ENCODE measurements around the gene ADGRB3. TPM values are rescaled to one million over a fixed set of nuclear protein-coding genes. Genes with fewer than 3 reads are reported as not detected.

The ADGRB3 gene
- polyA plus RNA-seq, 1 of the 3 experiments (the other 2 are of a cell fraction), result 0.12 TPM

DNA sequence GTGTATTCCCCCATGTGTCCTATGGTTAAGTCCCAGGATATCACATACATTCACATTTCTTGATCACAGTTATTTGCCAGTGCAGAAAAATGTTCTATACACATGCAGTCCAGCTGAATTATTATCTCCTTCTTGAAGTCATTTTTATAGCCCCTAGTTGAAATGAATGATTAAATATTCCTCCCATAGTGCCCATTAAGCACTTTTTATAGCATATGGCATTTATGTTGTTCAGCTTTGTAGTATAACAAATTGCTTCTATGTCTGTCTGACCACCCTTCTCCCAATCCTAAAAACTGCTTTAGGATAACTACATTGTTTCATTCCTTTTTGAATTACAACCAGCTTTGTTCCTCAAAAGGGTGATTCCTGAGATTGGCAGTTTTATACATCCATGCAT lies 123.5 kb downstream of the ADGRB3 start:
- no peaks in the 10 kb centered on the region for H3K27me3 ChIP-seq (ENCODE audit: insufficient read depth)
- H3K9ac ChIP-seq, result no peak overlapping the region
- CTCF ChIA-PET, result interaction anchor here (0.8 to 1.4 kb wide), 4 partner anchors 19 to 121 kb away, joined by 3 to 4 read pairs (median 4); no protein-coding TSS in a partner anchor
- TF ChIP-seq FOSL2 (IDR thresholded peaks at IDR 0.05; ENCODE audit: borderline replicate concordance, low read depth), result no peak
- TF ChIP-seq RFX5 (IDR thresholded peaks at IDR 0.05; ENCODE audit: low read length), result no peak
- TF ChIP-seq, protein P1, sequence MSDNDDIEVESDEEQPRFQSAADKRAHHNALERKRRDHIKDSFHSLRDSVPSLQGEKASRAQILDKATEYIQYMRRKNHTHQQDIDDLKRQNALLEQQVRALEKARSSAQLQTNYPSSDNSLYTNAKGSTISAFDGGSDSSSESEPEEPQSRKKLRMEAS (IDR thresholded peaks at IDR 0.05; ENCODE audit: low read depth), result no peak
- TF ChIP-seq POLR2AphosphoS5 (IDR thresholded peaks at IDR 0.05; ENCODE audit: low read depth, low read length), result no peak
- TF ChIP-seq RCOR1 (IDR thresholded peaks at IDR 0.05; ENCODE audit: low read length), result no peak
- no peak for TF ChIP-seq RXRA (IDR thresholded peaks at IDR 0.05; ENCODE audit: borderline replicate concordance, low read depth)
- TF ChIP-seq TEAD4 (IDR thresholded peaks at IDR 0.05; ENCODE audit: borderline replicate concordance, insufficient read depth), result no peak
- TF ChIP-seq, protein P2, sequence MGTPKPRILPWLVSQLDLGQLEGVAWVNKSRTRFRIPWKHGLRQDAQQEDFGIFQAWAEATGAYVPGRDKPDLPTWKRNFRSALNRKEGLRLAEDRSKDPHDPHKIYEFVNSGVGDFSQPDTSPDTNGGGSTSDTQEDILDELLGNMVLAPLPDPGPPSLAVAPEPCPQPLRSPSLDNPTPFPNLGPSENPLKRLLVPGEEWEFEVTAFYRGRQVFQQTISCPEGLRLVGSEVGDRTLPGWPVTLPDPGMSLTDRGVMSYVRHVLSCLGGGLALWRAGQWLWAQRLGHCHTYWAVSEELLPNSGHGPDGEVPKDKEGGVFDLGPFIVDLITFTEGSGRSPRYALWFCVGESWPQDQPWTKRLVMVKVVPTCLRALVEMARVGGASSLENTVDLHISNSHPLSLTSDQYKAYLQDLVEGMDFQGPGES (IDR thresholded peaks at IDR 0.05; ENCODE audit: low read depth, low read length), result no peak
- TF ChIP-seq SIN3A (IDR thresholded peaks at IDR 0.05; ENCODE audit: borderline replicate concordance, low read depth, low read length), result no peak
- TF ChIP-seq EZH2phosphoT487 (IDR thresholded peaks at IDR 0.05; ENCODE audit: borderline replicate concordance, low read depth), result no peak
- TF ChIP-seq, protein P3, sequence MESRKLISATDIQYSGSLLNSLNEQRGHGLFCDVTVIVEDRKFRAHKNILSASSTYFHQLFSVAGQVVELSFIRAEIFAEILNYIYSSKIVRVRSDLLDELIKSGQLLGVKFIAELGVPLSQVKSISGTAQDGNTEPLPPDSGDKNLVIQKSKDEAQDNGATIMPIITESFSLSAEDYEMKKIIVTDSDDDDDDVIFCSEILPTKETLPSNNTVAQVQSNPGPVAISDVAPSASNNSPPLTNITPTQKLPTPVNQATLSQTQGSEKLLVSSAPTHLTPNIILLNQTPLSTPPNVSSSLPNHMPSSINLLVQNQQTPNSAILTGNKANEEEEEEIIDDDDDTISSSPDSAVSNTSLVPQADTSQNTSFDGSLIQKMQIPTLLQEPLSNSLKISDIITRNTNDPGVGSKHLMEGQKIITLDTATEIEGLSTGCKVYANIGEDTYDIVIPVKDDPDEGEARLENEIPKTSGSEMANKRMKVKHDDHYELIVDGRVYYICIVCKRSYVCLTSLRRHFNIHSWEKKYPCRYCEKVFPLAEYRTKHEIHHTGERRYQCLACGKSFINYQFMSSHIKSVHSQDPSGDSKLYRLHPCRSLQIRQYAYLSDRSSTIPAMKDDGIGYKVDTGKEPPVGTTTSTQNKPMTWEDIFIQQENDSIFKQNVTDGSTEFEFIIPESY (IDR thresholded peaks at IDR 0.05; ENCODE audit: borderline replicate concordance, low read depth), result no peak
- no peak for TF ChIP-seq EP300 (IDR thresholded peaks at IDR 0.05; ENCODE audit: borderline replicate concordance in 1 of 2, low read depth in 1 of 2, low read length in 1 of 2)
- no peak for TF ChIP-seq FOXJ3 (CRISPR knock-in tag; IDR thresholded peaks at IDR 0.05)
- no peak for TF ChIP-seq NFIC (IDR thresholded peaks at IDR 0.05; ENCODE audit: borderline replicate concordance)
- TF ChIP-seq SMC3 (IDR thresholded peaks at IDR 0.05; ENCODE audit: low read depth, low read length), result no peak
- no peak for TF ChIP-seq FOXM1 (IDR thresholded peaks at IDR 0.05; ENCODE audit: low read depth)
- no peak for TF ChIP-seq RAD21 (IDR thresholded peaks at IDR 0.05; ENCODE audit: low read length)
- no peak for TF ChIP-seq GABPA (IDR thresholded peaks at IDR 0.05; ENCODE audit: low read depth)
- no peaks in the 10 kb centered on the region for H3K36me3 ChIP-seq (replicated peaks in 1 of 2; ENCODE audit: control insufficient read depth in 1 of 2, insufficient read depth in 2 of 2, low read length in 1 of 2)
- H4K20me1 ChIP-seq (ENCODE audit: insufficient read depth), result no peaks in the 10 kb centered on the region
- no peak for DNase-seq
- POLR2A ChIA-PET, result no interaction called here
- H3K9me2 ChIP-seq, result no peaks in the 10 kb centered on the region
- peak overlapping the region in 1 of 2 experiments; percentile 47; a peak in 1 of 4 replicates for H3K27ac ChIP-seq (ENCODE audit: low read depth in 2 of 2, low read length in 1 of 2)
- no peak overlapping the region for H3K4me3 ChIP-seq (ENCODE audit: low read depth in 2 of 2, low read length in 1 of 2)
- H3K4me1 ChIP-seq (ENCODE audit: control insufficient read depth in 1 of 2, insufficient read depth in 2 of 2, low read depth in 1 of 2, low read length in 1 of 2), result peaks cover 0 to 19% of the 10 kb centered on the region in 2 experiments; a peak in 3 of 4 replicates
- H3K9me3 ChIP-seq, result no peaks in the 10 kb centered on the region
- H3F3A ChIP-seq (replicated peaks; ENCODE audit: insufficient read depth), result no peaks in the 10 kb centered on the region
- no peak overlapping the region for H3K4me2 ChIP-seq
- no peaks in the 10 kb centered on the region for H3K79me2 ChIP-seq (ENCODE audit: insufficient read depth)
- no peak overlapping the region for H2AFZ ChIP-seq (ENCODE audit: low read depth)
